K562 (cell line): ENCODE data around the gene RPL27A. TPM values are rescaled to one million over a fixed set of nuclear protein-coding genes. Genes with fewer than 3 reads are reported as not detected.

ENCODE experiments used
- ATAC-seq: fragments of 200-7000 bp; cut with Tn5 transposase; 3 replicates; pipeline ENCODE4 v1.9.1; 2020; ENCODE audit warnings: moderate library complexity
- BruUV-seq: library from RNA; stranded (reverse); fragments of 400-500 nt; replicated peaks from 2 replicates; lab custom pipeline; 2021; lab: Mats Ljungman, UMichigan
- CTCF ChIA-PET: fragments of 300-600 bp; formaldehyde crosslinking; extraction: SDS; loops from one replicate; lab custom pipeline; 2021; ENCODE audit warnings: low intra/inter-chr PET ratio; lab: Yijun Ruan, JAX
- POLR2A ChIA-PET: fragments of 300-600, 350-650 bp; sonication (Branson Sonifier 250); formaldehyde crosslinking; extraction: SDS; loops from one replicate; lab custom pipeline; 2021; ENCODE audit warnings: antibody characterized with exemption, inconsistent platforms; lab: Yijun Ruan, JAX
- DNase-seq, 4 experiments: peaks; one replicate each; pipeline versions ENCODE4 v3.0.0 to v3.0.0-alpha.2; 2011 to 2018; ENCODE audit warnings: low spot score in 3 of 4, mixed read lengths in 3 of 4; ENCODE audit errors: extremely low read depth in 1 of 4
- FAIRE-seq: peaks from 2 replicates; lab custom pipeline; 2011; peaks lifted over from hg19 to GRCh38; lab: Jason Lieb, UNC
- H2AFZ ChIP-seq: 2 replicates; pipeline ENCODE4 v1.6.0; 2011; ENCODE audit warnings: low read depth, low read length, control low read depth, inconsistent platforms
- H3K27ac ChIP-seq: fragments of 200-600 bp; 3 replicates; pipeline ENCODE4 v1.8.0; 2011; ENCODE audit warnings: low read depth, mild to moderate bottlenecking, control low read depth, inconsistent platforms, low read length, moderate library complexity, mixed read lengths; ENCODE audit errors: extremely low read depth
- H3K27me3 ChIP-seq, 2 experiments: fragments of 300-600 bp in 1 of 2; 2 replicates in 1 of 2; 3 replicates in 1 of 2; pipeline versions ENCODE4 v1.6.0 to v1.8.0; 2011; ENCODE audit warnings: inconsistent platforms in 2 of 2, low read length in 2 of 2, mild to moderate bottlenecking in 1 of 2, mixed read lengths in 1 of 2, moderate library complexity in 1 of 2; ENCODE audit not compliant: control insufficient read depth in 2 of 2, insufficient read depth in 2 of 2
- H3K36me3 ChIP-seq: fragments of 300-600 bp; 3 replicates; pipeline ENCODE4 v1.8.0; 2011; ENCODE audit warnings: mild to moderate bottlenecking, low read length, inconsistent platforms; ENCODE audit not compliant: control insufficient read depth, insufficient read depth
- H3K4me1 ChIP-seq, 2 experiments: fragments of 200-600 bp in 1 of 2; replicated peaks in 1 of 2; 2 replicates in 1 of 2; 3 replicates in 1 of 2; pipeline versions ENCODE4 v1.5.1 to v1.8.0; 2011; ENCODE audit warnings: inconsistent platforms in 2 of 2, low read length in 2 of 2, mild to moderate bottlenecking in 1 of 2, mixed read lengths in 1 of 2, moderate library complexity in 1 of 2; ENCODE audit not compliant: control insufficient read depth in 2 of 2, insufficient read depth in 2 of 2
- H3K4me2 ChIP-seq: 2 replicates; pipeline ENCODE4 v1.6.1; 2011; ENCODE audit warnings: low read length, control low read depth, inconsistent platforms, mixed read lengths; ENCODE audit not compliant: insufficient read depth
- H3K4me3 ChIP-seq: fragments of 200-600 bp; sonication (generic), shearing (Covaris generic); 2 replicates; pipeline ENCODE4 v1.5.1; 2016; ENCODE audit warnings: control low read depth, inconsistent platforms
- H3K79me2 ChIP-seq: fragments of 200-600 bp; 3 replicates; pipeline ENCODE4 v1.8.0; 2011; ENCODE audit warnings: low read length, inconsistent platforms; ENCODE audit not compliant: control insufficient read depth, insufficient read depth
- H3K9ac ChIP-seq, 2 experiments: 2 replicates each; pipeline versions ENCODE4 v1.6.0 to v1.6.1; 2011; ENCODE audit warnings: low read depth in 2 of 2, low read length in 2 of 2, control low read depth in 1 of 2, inconsistent platforms in 1 of 2, mild to moderate bottlenecking in 1 of 2, mixed read lengths in 1 of 2; ENCODE audit not compliant: insufficient read depth in 1 of 2
- H3K9me1 ChIP-seq: one replicate; pipeline ENCODE4 v1.6.0; 2011; ENCODE audit warnings: inconsistent platforms, mild to moderate bottlenecking, low read length, moderate library complexity; ENCODE audit not compliant: control insufficient read depth, insufficient read depth
- H3K9me3 ChIP-seq: replicated peaks from 2 replicates; pipeline ENCODE4 v1.5.1; 2011; ENCODE audit warnings: low read depth, low read length, inconsistent platforms; ENCODE audit not compliant: control insufficient read depth, insufficient read depth
- H4K20me1 ChIP-seq: replicated peaks from 2 replicates; pipeline ENCODE4 v1.6.1; 2011; ENCODE audit warnings: low read length, inconsistent platforms, mixed read lengths; ENCODE audit not compliant: control insufficient read depth, insufficient read depth
- E2F1 ChIP-seq: sonication (generic); formaldehyde crosslinking; IDR thresholded peaks from 2 replicates; pipeline ENCODE4 v1.8.1; 2023; ENCODE audit warnings: mild to moderate bottlenecking, missing genetic modification reagents, moderate library complexity
- E2F3 ChIP-seq: fragments of 250-450 bp; sonication (Bioruptor Pico); IDR thresholded peaks from 2 replicates; pipeline ENCODE4 v1.4.0; 2020; ENCODE audit warnings: mild to moderate bottlenecking
- ERF ChIP-seq: fragments of 450-650 bp; formaldehyde crosslinking; IDR thresholded peaks from 2 replicates; pipeline ENCODE4 v1.4.0; 2020; ENCODE audit warnings: mild to moderate bottlenecking, mixed read lengths
- GABPB2 ChIP-seq: fragments of 250-450 bp; sonication (Bioruptor Pico); conservative IDR thresholded peaks from 2 replicates; pipeline ENCODE4 v1.5.1; 2021; ENCODE audit warnings: mild to moderate bottlenecking
- MXI1 ChIP-seq: IDR thresholded peaks from 2 replicates; pipeline ENCODE4 v1.6.1; 2011; ENCODE audit warnings: low read depth, mild to moderate bottlenecking, improper control_type of control experiment, low read length
- POLR2AphosphoS2 ChIP-seq: IDR thresholded peaks from 2 replicates; pipeline ENCODE4 v1.6.1; 2012; ENCODE audit warnings: low read length, improper control_type of control experiment
- POLR2AphosphoS5 ChIP-seq: IDR thresholded peaks from 2 replicates; pipeline ENCODE4 v1.6.1; 2011; ENCODE audit warnings: mild to moderate bottlenecking, low read depth, low read length, moderate library complexity; ENCODE audit not compliant: control insufficient read depth, insufficient read depth
- SREBF1 ChIP-seq: fragments of 150-350 bp; IDR thresholded peaks from 2 replicates; pipeline ENCODE4 v1.6.1; 2014; ENCODE audit warnings: antibody characterized with exemption, low read depth, low read length, borderline replicate concordance
- ZNF140 ChIP-seq: fragments of 250-450 bp; sonication (Bioruptor Pico); IDR thresholded peaks from 2 replicates; pipeline ENCODE4 v1.8.0; 2021; ENCODE audit warnings: moderate library complexity, mild to moderate bottlenecking, inconsistent platforms
- ZNF217 ChIP-seq: sonication (generic); formaldehyde crosslinking; IDR thresholded peaks from 2 replicates; pipeline ENCODE4 v1.8.0; 2022; ENCODE audit warnings: mild to moderate bottlenecking, missing genetic modification reagents
- ZNF23 ChIP-seq: fragments of 250-450 bp; sonication (Bioruptor Pico); IDR thresholded peaks from 2 replicates; pipeline ENCODE4 v1.4.0; 2020; ENCODE audit warnings: mild to moderate bottlenecking
- WGBS: fragments of 100-300 bp; shearing (Covaris generic); methylation state at CpG from one replicate; pipeline ENCODE4 v1.1.6; 2016; ENCODE audit warnings: low coverage, mixed read lengths; ENCODE audit not compliant: insufficient coverage; ENCODE audit errors: missing lambda C conversion rate; 5-methylcytosine and 5-hydroxymethylcytosine counted together
- in situ Hi-C: fragments of 300-500 bp; cut with MboI; formaldehyde crosslinking; loops from 4 replicates; pipeline ENCODE4 v1.15.0; 2018; ENCODE audit warnings: inconsistent platforms, mixed read lengths
- intact Hi-C: fragments of 100-400 bp; cut with micrococcal nuclease; formaldehyde crosslinking; loops from 2 replicates; pipeline ENCODE4 v1.14.2; 2022
- polyA plus RNA-seq, 8 experiments: library from polyadenylated mRNA; depleted of rRNA in 4 of 8; stranded (reverse) in 5 of 8; unstranded in 3 of 8; fragments of >200 nt; fragmentation: Nextera tagmentation in 2 of 8; fragmentation: Illumina TruSeq in 1 of 8; extraction: Ambion mirVana in 2 of 8; extraction: Trizol in 1 of 8; gene quantifications; 2 replicates each; pipeline versions ENCODE4 v1.2.1 to v1.2.3, GENCODE V29; 2011 to 2014; ENCODE audit warnings: inconsistent platforms in 1 of 8, missing spikeins in 1 of 8
- total RNA-seq, 7 experiments: library from RNA; depleted of rRNA in 6 of 7; stranded (reverse); fragments of >200 nt in 6 of 7; fragmentation: Illumina TruSeq in 2 of 7; extraction: Trizol in 2 of 7; gene quantifications; 2 replicates each; pipeline versions ENCODE4 v1.2.1 to v1.2.3, GENCODE V29; 2011 to 2021; ENCODE audit warnings: low replicate concordance in 1 of 7

The RPL27A gene
- total and polyA plus RNA-seq, 9 of the 15 experiments (the other 6 are each of a cell fraction or from before 2014, with no cell fraction given), result 790 to 4,241 (median 2,267) TPM

- no peak for TF ChIP-seq E2F1 (CRISPR knock-in tag)
- no peak for TF ChIP-seq E2F3 (CRISPR knock-in tag)
- TF ChIP-seq ZNF23 (CRISPR knock-in tag), result no peak
- TF ChIP-seq GABPB2 (CRISPR knock-in tag), result no peak
- no peak for TF ChIP-seq SREBF1
- TF ChIP-seq ZNF140 (CRISPR knock-in tag), result no peak
- TF ChIP-seq POLR2AphosphoS5, result no peak
- TF ChIP-seq ERF, result no peak
- no peak for TF ChIP-seq ZNF217 (CRISPR knock-in tag)
- TF ChIP-seq, all 486 proteins: peak for 0
Observed at GRCh38 chr11:8707541-8708191, 25.1 kb downstream of the RPL27A start (continued).

DNA sequence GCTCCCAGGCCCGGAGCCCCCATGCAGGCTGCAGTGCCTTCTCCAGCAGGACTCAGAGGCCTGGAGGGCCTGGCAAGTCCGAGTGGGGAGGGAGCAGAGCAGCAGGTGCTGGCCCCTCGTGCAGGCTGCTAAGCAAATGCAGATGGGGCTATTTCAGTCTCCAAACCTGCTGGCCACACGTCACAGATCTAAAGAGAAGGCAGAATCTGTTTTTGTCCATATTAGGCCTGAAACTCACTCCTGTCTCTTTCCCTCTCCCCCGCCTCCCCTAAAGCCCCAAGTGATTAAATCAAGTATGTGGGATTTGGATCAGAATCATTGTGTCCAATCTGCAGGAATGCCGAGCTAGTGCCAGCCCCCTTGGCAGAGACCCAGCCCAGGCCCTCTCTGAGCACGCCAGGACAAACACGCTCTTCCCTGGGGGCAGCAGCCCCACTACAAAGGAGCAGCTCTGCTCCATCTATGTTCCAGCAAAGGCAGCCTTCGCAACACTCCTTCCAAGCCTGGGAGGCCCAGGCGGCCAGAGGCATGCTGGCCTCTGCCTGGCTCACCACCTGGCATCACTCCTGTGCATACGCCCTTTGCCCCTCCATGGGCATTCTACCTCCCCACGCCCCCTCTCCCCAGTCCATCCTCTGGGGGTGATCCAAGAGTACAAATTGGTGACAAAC is 26.5 kb downstream of the RPL27A start:
- H4K20me1 ChIP-seq, result 0 out of 2 replicates have a peak, but pooled peaks cover 5% of the 10 kb centered on the region
- peaks cover 32 to 67% of the 10 kb centered on the region in 2 experiments for H3K27me3 ChIP-seq
- H3K79me2 ChIP-seq, result no peaks in the 10 kb centered on the region
- no peak overlapping the region for H3K27ac ChIP-seq
- DNase-seq (no peak), ATAC-seq (no peak)
- H3K9ac ChIP-seq, result peak overlapping the region in 1 of 2 experiments; percentile 24; a peak in 1 of 4 replicates
- H3K9me1 ChIP-seq, result no peaks in the 10 kb centered on the region
- intact Hi-C loops, result no loop called here
- H2AFZ ChIP-seq, result no peak overlapping the region
- no peak overlapping the region for H3K4me3 ChIP-seq
- POLR2A ChIA-PET, result interaction anchor here (0.6 kb wide), 2 partner anchors 9 to 18 kb away, joined by 3 to 4 read pairs; no protein-coding TSS in a partner anchor
- TF ChIP-seq MXI1, result no peak
- no peak for TF ChIP-seq POLR2AphosphoS2
- TF ChIP-seq, all 486 proteins: peak for 0
- in situ Hi-C loops, result no loop called here
- CTCF ChIA-PET, result no interaction called here
- FAIRE-seq, result no peak
- WGBS, result 20% methylated on average over 12 of the region's 12 CpGs
- Histone ChIP-seq H3K4me1 (no peaks in the 10 kb centered on the region), H3K9me3 (no peaks in the 10 kb centered on the region), H3K4me2 (no peak overlapping the region), H3K36me3 (no peaks in the 10 kb centered on the region)
- BruUV-seq, result no TSS peak
